Measurements from ENCODE around the gene CENPP.

Gene CENPP

DNA sequence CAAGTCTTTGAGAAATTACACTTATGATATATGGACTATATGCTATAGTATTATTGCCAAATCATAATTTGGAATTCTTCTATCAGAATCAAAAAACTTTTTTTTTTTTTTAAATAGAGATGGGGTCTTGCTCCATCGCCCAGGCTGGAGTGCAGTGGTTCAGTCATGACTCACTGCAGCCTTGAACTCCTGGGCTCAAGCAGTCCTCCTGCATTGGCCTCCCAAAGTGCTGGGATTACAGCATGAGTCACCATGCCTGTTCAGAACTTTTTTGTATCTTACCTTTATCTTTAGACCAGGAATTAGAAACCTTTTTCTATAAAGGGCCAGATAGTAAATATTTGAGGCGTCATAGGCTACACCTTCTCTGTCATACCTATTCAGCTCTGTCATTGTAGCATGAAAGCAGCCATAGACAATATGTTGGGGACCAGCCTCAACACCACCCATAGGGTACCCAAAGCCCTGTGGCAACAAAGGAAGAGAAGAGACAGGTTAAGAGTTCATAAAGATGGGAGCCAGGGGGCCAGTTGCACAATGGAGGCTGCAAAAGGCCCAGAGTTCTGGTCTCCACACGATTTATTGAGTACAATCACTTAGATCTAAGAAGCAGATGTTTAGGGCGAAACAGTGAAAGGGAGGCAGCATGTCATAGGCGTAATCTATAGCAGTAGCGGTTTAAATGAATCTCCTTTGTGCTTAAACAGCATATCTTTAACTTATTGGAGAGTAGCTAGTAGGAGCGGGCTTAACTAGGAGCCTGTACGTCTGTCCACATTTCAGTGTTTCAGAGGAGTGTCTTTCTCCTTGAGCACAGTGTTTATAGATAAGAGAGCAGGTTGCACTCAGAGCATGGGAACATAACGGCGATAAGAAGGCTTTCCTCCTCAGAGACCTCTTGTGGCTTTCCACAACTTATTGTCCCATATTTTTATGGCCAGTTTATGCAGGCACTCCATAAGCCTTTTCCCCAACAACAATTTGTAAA is 197.5 kb downstream of the CENPP start:
- TF ChIP-seq, protein P1, sequence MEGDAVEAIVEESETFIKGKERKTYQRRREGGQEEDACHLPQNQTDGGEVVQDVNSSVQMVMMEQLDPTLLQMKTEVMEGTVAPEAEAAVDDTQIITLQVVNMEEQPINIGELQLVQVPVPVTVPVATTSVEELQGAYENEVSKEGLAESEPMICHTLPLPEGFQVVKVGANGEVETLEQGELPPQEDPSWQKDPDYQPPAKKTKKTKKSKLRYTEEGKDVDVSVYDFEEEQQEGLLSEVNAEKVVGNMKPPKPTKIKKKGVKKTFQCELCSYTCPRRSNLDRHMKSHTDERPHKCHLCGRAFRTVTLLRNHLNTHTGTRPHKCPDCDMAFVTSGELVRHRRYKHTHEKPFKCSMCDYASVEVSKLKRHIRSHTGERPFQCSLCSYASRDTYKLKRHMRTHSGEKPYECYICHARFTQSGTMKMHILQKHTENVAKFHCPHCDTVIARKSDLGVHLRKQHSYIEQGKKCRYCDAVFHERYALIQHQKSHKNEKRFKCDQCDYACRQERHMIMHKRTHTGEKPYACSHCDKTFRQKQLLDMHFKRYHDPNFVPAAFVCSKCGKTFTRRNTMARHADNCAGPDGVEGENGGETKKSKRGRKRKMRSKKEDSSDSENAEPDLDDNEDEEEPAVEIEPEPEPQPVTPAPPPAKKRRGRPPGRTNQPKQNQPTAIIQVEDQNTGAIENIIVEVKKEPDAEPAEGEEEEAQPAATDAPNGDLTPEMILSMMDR (conservative IDR thresholded peaks at IDR 0.05; ENCODE audit: low read depth): no peak
- ChIA-PET CTCF (no interaction called here), POLR2A (ENCODE audit: low non-redundant PET) (no interaction called here)
- no peak for DNase-seq (ENCODE audit: low spot score)
- no peak overlapping the region for H3K27ac ChIP-seq

DNA sequence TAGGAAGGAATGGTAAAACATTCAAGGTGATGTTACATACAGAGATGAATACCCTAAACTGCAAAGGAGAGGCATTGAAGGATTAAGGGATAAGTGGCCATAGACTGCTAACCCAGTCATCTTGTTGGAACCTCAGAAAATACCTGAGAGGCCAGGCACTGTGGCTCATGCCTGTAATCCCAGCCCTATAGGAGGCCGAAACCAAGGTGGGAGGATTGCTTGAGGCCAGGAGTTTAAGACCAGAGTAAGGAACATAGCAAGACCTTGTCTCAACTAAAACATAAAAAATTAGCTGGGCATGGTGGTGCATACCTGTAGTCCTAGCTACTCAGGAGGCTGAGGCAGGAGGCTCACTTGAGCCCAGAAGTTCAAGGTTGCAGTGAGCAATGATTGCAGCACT is 199.1 kb downstream of the CENPP start:
- H3K27ac ChIP-seq: no peak overlapping the region
- DNase-seq (ENCODE audit: low spot score): no peak
- TF ChIP-seq, protein P1 (conservative IDR thresholded peaks at IDR 0.05; ENCODE audit: low read depth): no peak
- ChIA-PET POLR2A (ENCODE audit: low non-redundant PET) (no interaction called here), CTCF (interaction anchor here (0.7 kb wide), 1 partner anchor 48 kb away, joined by 3 read pairs; no protein-coding TSS in a partner anchor)

DNA sequence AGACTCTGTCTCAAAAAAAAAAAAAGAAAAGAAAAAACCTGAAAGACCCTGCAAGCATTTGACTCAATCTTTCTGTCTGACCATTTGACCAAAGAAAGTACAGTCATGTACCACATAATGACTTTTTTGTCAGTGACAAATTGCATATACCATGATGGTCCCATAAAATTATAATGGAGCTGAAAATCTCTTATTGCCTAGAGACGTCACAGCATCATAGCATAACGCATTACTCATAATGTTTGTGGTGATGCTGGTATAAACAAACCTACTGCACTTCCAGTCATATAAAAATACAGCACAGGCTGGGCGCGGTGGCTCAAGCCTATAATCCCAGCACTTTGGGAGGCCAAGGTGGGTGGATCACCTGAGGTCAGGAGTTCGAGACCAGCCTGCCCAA is 199.6 kb downstream of the CENPP start:
- DNase-seq (ENCODE audit: low spot score): no peak
- no peak overlapping the region for H3K27ac ChIP-seq
- CTCF ChIA-PET: interaction anchor here (0.7 kb wide), 1 partner anchor 48 kb away, joined by 3 read pairs; no protein-coding TSS in a partner anchor
- TF ChIP-seq, protein P1 (conservative IDR thresholded peaks at IDR 0.05; ENCODE audit: low read depth): no peak
- POLR2A ChIA-PET (ENCODE audit: low non-redundant PET): interaction anchor here (0.7 kb wide), 1 partner anchor 17 kb away, joined by 6 read pairs; no protein-coding TSS in a partner anchor

DNA sequence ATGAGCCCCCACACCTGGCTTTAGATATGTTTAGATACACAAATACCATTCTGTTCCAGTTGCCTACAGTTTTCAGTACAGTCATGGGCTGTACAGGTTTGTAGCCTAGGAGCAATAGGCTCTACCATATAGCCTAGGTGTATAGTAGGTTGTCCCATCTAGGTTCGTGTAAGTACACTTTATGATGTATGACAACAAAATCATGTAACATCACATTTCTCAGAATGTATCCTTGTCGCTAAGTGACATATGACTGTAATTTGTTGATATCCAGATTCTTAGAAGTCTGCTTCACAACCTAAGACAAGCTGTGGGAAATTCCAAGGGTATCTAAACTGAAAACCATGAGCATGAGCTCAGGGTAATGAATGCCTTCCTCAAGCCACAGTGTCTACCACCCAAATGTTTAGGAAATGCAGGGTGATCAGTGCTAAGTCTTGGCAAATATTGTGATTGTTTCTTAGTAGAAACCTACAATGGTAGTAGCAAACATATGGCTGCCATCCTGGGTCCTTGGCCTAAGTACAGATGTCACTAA is 201.6 kb downstream of the CENPP start:
- TF ChIP-seq, protein P1 (conservative IDR thresholded peaks at IDR 0.05; ENCODE audit: low read depth): no peak
- ChIA-PET CTCF (interaction anchor here (1.2 kb wide), 1 partner anchor 10 kb away, joined by 3 read pairs; no protein-coding TSS in a partner anchor), POLR2A (ENCODE audit: low non-redundant PET) (no interaction called here)
- H3K27ac ChIP-seq: no peak overlapping the region
- no peak for DNase-seq (ENCODE audit: low spot score)

DNA sequence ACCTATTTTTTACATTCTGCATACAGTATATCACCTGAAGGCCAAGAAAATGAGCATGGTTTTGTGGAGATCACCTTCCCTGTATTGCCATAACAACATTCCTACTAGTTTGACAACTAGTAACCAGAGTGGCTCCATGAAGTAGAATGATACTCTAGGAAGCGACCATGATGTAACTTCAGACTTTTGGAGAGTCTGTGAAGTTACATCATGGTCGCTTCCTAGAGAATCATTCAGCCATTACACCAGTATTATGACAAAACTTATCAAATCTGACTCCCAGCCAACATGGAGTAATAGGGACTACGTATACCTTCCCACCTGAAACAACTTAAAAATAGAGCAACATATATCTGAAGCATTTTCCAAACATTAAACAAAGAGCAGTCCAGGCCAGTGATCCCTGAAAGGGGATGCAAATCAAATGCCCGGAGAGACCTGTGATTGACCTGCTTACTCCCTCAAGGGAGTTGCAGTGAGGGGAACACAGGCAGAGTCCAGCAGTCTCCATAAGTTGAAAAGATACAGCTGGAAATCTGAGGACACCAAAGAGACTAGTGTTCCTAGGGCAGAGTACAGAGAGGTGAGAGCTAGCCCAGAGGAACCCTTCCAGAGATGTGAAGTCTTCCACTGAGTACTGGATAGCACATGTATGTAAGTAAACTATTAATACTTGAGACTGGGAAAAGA is 202.2 kb downstream of the CENPP start:
- POLR2A ChIA-PET (ENCODE audit: low non-redundant PET): no interaction called here
- no peak overlapping the region for H3K27ac ChIP-seq
- no peak for DNase-seq (ENCODE audit: low spot score)
- CTCF ChIA-PET: no interaction called here
- TF ChIP-seq, protein P1 (conservative IDR thresholded peaks at IDR 0.05; ENCODE audit: low read depth): no peak

DNA sequence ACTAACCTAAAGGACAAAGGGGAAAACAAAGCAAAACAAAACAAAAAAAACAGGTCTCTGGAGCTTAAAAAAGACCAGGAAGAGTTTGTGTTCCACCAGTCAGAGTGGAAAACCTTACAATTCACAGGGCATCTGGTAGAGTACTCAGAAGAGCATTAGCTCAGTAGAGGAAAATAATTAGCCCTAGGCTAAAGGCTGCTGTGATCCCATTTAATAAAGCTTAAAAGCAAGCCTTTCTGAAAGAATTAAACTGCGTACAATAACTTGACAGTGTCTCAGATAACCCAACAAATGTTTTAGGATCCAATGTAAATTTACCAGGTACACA is 202.7 kb downstream of the CENPP start:
- CTCF ChIA-PET: no interaction called here
- no peak for DNase-seq (ENCODE audit: low spot score)
- H3K27ac ChIP-seq: no peak overlapping the region
- POLR2A ChIA-PET (ENCODE audit: low non-redundant PET): no interaction called here
- TF ChIP-seq, protein P1 (conservative IDR thresholded peaks at IDR 0.05; ENCODE audit: low read depth): no peak
